HPDE6-E6E7 (cell line): Measurements from ENCODE around the gene EXOC6B.
"Not testable (repeated sequence)": the region's sequence is repeated elsewhere in the genome, so short reads cannot be mapped to it uniquely, and the experiment has no call there.

Experiments used
- DNase-seq: peaks from one replicate; pipeline ENCODE4 v3.0.0; 2011; ENCODE audit warnings: missing footprints; ENCODE audit errors: extremely low spot score

The EXOC6B gene

GRCh38 chr2:72554381-72554780, 271.5 kb downstream of the EXOC6B start:
- no peak for DNase-seq

- DNase-seq = no peak
Measured at GRCh38 chr2:72548081-72548764, 277.6 kb downstream of the EXOC6B start.

DNA sequence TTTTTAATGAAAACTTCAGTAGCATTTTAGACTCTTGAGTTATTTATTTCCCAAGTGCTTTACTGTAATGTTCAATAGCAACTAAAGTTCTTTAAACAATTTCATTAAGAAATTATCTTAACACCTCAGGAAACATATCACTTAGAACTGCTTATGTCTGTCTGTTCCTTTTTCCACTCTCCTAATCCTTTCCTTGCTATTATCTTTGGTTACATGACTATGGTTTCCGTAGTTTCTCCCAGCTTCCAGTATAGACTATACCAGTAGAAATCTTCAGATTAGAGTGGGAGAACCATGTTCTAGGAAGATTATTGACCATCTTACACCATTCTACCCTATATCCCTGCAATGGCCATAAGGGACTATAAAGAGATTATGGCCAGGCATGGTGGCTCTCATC, 280.0 kb downstream of the EXOC6B start:
- no peak for DNase-seq

GRCh38 chr2:72544554-72544953, 281.3 kb downstream of the EXOC6B start:
- DNase-seq = no peak

GRCh38 chr2:72543497-72544216, 282.2 kb downstream of the EXOC6B start:
- DNase-seq = no peak

DNA sequence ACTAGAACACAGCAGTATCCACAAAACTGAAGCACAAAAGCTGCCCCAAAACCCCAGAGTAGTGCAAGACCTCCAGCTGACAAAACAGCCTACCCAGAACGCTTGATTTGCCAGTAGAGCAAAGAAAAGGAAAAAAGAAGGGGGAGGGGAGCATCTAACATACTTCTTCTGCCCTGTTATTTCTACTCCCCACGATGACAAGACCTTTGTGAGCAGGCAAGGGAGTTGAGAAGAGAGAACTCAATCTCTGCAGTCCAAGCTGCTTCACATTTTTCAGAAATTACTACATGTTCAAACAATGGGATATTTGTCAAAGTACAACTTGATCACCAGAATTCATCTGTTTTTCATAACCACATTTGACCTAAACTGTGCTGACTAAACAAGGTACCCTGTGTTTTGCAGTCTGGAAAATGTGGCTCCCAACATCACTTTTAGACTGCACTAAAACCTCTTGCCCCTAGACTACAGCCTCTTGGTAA, 286.7 kb downstream of the EXOC6B start:
- no peak for DNase-seq

DNA sequence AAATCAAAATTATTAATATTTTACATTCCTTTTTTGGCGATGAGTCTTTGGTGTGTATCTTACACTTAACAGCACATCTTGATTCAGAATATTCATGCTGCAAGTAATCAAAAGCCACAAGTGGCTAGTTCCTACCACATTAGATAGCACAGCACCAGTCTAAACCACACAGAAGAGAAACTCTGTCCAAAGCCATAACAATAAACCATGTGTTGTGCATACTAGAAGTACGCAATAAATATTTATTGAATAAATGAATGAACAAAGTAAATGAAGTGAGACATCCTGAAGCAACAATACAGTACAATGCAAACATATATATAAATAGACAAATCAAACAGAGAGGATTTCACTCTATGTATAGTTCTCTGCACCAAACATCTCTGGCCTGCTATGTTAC, 287.3 kb downstream of the EXOC6B start:
- no peak for DNase-seq

- DNase-seq = not testable (repeated sequence)
Measured at GRCh38 chr2:72535586-72535985, 290.2 kb downstream of the EXOC6B start.

DNA sequence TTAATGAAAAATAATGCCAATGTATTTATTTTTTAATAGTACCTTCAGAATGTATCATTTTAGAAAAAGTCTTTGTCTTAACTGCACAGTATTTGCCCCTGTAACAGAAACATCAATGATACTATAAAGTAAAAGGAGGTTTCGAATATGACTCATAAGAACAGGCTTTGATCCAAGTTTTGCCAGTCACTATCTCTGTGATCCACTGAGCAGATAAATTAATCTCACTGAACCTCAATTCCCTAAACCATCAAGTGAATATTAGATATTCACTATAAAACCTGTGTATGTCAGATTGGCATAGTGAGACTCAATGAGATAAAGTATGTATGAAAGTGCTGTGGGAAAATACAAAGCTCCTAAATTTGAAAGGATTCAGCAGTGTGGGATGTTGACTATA, 292.1 kb downstream of the EXOC6B start:
- peak; percentile 3 for DNase-seq

DNA sequence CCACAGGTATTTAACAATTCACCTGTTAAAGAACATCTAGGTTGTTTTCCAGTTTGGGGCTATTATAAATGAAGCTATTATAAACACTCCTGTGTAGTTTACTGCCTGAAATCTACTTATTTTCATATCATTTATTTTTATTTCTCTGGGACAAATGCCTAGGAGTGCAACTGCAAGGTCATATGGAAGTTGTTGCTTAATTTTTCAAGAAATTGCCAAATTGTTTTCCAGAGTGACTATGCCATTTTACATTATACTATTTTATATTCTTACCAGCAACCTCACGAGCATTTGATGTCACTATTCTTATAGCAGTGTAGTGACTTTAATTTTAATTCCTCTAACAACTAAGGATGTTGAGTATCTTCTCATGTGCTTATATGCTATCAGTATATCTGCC, 298.4 kb downstream of the EXOC6B start:
- DNase-seq = no peak

- no peak for DNase-seq
Measured at GRCh38 chr2:72526623-72527022, 299.2 kb downstream of the EXOC6B start.

DNA sequence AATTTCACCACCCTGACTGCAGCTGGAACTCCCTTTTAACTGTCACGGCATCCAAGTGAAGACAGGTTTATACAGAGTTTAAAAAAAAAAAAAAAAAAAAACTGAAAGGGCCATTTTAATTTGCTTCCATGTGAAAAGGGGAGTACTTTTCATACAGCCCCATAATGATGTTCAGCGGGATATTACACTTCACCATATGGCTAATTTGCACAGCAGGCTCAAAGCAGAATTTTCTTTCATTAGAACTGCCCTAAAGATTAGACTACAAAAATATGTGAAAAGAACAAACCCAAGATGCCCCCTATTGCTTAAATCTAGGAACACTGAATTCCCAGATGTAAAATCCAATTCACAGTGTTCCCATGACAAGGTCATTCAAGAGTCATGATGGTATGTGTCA, 301.8 kb downstream of the EXOC6B start:
- no peak for DNase-seq

DNA sequence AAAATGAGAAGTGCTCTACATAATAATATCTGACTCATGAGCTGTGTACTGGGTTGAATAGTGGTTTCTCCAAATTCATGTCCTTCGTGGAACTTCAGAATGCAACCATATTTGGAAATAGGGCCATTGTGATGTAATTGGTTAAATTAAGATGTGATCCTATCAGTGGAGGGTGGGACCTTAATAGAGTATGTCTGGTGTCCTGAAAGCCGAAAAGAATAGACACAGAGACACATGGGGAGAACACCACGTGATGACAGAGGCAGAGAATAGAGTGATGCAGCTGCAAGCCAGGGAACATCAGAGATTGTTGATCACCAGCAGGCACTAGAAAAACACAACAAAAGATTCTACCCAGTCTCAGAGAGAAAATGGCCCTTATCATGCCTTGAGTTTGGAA, 310.1 kb downstream of the EXOC6B start:
- DNase-seq = no peak

- DNase-seq = no peak
Measured at GRCh38 chr2:72513011-72513410, 312.8 kb downstream of the EXOC6B start.

GRCh38 chr2:72512376-72512775, 313.5 kb downstream of the EXOC6B start:
- no peak for DNase-seq

GRCh38 chr2:72511906-72512305, 313.9 kb downstream of the EXOC6B start:
- DNase-seq = no peak

- no peak for DNase-seq
Measured at GRCh38 chr2:72497763-72498162, 328.1 kb downstream of the EXOC6B start.

DNA sequence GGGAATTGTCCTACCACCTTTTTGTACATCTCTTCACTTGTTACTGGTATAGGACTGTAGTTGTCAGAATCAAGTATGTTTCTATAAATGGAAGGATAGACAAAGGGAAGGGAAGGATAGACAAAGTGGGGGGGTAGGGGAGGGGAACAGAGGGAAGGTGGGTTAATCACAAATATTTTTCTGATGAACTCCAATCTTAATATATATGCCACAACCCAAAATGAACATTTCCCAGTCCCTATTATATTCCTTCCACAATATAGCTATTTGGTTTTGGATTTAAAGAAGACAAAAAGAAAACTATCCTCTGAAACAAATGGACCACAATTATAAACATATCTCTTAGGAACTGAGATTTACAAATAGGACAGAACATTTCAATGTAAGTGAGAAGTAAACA, 329.4 kb downstream of the EXOC6B start:
- no peak for DNase-seq

GRCh38 chr2:72494392-72494791, 331.4 kb downstream of the EXOC6B start:
- no peak for DNase-seq

DNA sequence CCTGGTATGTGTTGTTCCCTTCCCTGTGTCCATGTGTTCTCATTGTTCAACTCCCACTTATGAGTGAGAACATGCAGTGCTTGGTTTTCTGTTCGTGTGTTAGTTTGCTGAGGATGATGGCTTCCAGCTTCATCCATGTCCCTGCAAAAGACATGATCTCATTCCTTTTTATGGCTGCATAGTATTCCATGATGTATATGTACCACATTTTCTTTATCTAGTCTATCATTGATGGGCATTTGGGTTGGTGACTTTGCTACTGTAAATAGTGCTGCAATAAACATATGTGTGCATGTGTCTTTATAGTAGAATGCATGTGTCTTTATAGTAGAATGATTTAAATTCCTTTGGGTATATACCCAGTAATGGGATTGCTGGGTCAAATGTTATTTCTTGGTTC, 341.2 kb downstream of the EXOC6B start:
- not testable (repeated sequence) for DNase-seq

DNA sequence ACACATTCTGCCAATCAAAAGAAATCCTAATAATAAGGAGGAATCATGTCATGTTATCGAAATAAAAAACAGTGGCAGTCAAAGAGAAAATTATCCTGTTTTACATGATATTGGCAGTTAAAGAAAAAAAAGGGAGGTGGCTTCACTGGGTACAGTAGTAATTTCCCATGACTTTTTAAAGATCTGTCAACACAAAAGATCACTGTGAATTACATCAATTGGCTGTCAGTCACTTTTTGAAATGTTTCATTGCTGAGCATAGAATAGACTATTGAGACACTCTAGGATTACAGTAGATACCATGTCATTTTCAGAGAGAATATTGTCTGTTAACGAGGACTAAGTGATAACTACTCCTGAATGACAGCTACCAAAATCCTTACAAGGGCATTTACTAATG, 342.5 kb downstream of the EXOC6B start:
- no peak for DNase-seq

DNA sequence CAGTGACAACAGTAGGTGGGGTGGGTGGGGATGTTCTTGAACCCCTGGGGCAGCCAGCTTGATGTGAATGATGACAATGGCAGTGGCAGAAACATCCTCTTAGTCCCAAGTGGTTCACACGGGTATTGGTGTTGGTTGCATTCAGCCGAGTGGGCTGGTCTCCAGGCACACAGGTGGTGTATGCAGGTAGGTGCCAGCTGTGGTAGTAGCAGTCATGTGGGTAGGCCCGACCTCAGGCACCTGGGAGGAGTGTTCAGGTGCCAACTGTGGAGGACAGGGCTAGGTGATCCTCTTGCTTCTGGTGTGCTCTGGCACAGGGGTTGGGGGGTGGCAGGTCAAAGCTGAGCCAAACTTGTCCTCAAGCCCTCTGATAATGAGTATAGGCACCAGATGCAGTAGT, 350.6 kb downstream of the EXOC6B start:
- DNase-seq = no peak

DNA sequence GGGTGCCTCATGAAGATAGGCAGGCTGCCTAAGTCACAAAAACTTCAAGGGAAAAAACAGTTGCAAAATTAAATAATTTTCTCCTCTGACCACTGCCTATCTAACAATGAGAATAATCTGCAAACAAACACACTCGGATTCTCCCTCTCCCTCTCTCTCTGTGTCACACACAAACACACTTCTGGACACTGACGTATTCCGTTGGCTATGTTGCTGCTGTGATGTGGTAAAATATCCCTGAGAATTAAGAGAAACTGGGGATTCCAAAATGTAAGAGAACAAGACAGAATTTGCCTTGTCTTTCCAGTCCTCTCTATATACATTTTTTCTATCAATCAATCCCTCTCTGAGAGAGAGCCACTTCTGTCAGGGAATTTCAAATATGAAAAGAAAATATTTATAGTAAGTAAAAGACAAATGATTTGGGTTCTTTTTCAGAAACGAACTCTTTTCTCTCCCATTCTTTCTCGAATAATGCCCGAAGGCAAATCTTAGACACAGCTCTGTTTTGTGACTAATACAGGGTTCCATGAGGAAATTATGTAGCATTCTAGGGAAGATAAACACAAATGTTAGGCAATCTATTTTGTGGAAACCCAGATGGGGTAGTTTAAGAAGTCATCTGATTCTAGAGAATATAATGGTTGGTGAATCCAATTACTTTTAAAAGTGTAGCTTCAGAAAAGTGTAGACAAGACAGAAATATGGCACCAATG, 367.9 kb downstream of the EXOC6B start:
- no peak for DNase-seq
